Ovary (tissue), 9 donors: ENCODE results near the gene RGS1. TPM values are rescaled to one million over a fixed set of nuclear protein-coding genes. Genes with fewer than 3 reads are reported as not detected.

Source experiments
- DNase-seq, 5 donors: peaks; one replicate each; pipeline ENCODE4 v3.0.0-alpha.2; 2019 to 2020
- H3K27ac ChIP-seq, 2 donors: fragments of 200-600 bp; one replicate each; pipeline versions ENCODE4 v1.5.1 to v1.8.0; 2019 to 2022
- H3K27me3 ChIP-seq: fragments of 200-600 bp; one replicate; pipeline ENCODE4 v1.8.0; 2022
- H3K36me3 ChIP-seq: fragments of 200-600 bp; sonication (generic); one replicate; pipeline ENCODE4 v1.5.1; 2019
- H3K4me1 ChIP-seq: one replicate; pipeline ENCODE4 v1.8.1; 2013; ENCODE audit warnings: mild to moderate bottlenecking, moderate library complexity; ENCODE audit not compliant: insufficient read depth
- H3K4me3 ChIP-seq: fragments of 200-600 bp; sonication (generic); one replicate; pipeline ENCODE4 v1.5.1; 2017
- H3K9me3 ChIP-seq, 2 donors: fragments of 200-600 bp in 1 of 2; sonication (generic) in 1 of 2; one replicate each; pipeline versions ENCODE4 v1.5.1 to v1.8.1; 2013 to 2019; ENCODE audit warnings: mild to moderate bottlenecking in 1 of 2, moderate library complexity in 1 of 2
- CTCF ChIP-seq, 3 donors: fragments of 450-650 bp in 2 of 3; fragments of 200-600 bp in 1 of 3; IDR thresholded peaks; one replicate each; pipeline versions ENCODE4 v1.5.1 to v1.8.0; 2016 to 2022; ENCODE audit warnings: antibody characterized with exemption in 3 of 3, mild to moderate bottlenecking in 1 of 3
- EP300 ChIP-seq: sonication (generic); formaldehyde crosslinking; IDR thresholded peaks from one replicate; pipeline ENCODE4 v1.6.1; 2017; ENCODE audit warnings: antibody characterized with exemption
- POLR2A ChIP-seq: fragments of 450-650 bp; IDR thresholded peaks from one replicate; pipeline ENCODE4 v1.6.1; 2017; ENCODE audit warnings: antibody characterized with exemption, mild to moderate bottlenecking, moderate library complexity
- WGBS, 3 donors: extraction: QIAGEN DNeasy Blood & Tissue Kit in 1 of 3; methylation state at CpG; one replicate each; pipeline versions ENCODE4 v1.1.5 to v1.1.7; 2013 to 2017; 5-methylcytosine and 5-hydroxymethylcytosine counted together
- intact Hi-C, 4 donors: fragments of 100-400 bp; cut with DNase I; formaldehyde crosslinking; loops; one replicate each; pipeline versions ENCODE4 v1.11.0 to v1.15.1; 2022 to 2023
- polyA plus RNA-seq, 2 donors: library from polyadenylated mRNA; stranded (reverse); fragments of 200-250 nt in 1 of 2; fragments of 350-450 nt in 1 of 2; fragmentation: Illumina TruSeq in 1 of 2; extraction: RNeasy Lipid Tissue Mini Kit (QIAGEN cat#74804) in 1 of 2; gene quantifications; one replicate each; pipeline ENCODE4 v1.2.3, GENCODE V29; 2013 to 2014
- total RNA-seq, 7 donors: library from RNA; depleted of rRNA in 2 of 7; stranded (reverse); fragments of >200 nt in 2 of 7; fragmentation: NEBNext Ultra II Directional in 3 of 7; extraction: Animal tissue kit (Norgen Biotek cat#: 25700) in 3 of 7; gene quantifications; one replicate each; pipeline versions ENCODE4 v1.1.0 to v1.2.4, GENCODE V29; 2016 to 2023
- donor health status: DM: no; HTN: no; CAD: no; lungs with moderate emphysema.
- donor health status: DM: no; HTN: no; CAD: no.
- donor health status: Bipolar disorder and iron deficiency.
- donor health status: DM: yes; HTN: yes; CAD: no.
- donor health status: DM: no; HTN: no; CAD: no.
- donor health status: DM: yes; HTN: yes; CAD: no.

The RGS1 gene
- total and polyA plus RNA-seq, 9 donors = 7.5 to 129 (median 17.0) TPM

GRCh38 chr1:192620071-192620635 lies 44.6 kb downstream of the RGS1 start:
- TF ChIP-seq CTCF (IDR thresholded peaks at IDR 0.05) (no peak), EP300 (no peak), POLR2A (no peak)
- no peak for DNase-seq
- H3K27ac ChIP-seq = no peak overlapping the region
- H3K27me3 ChIP-seq = no peaks in the 10 kb centered on the region
- intact Hi-C loops = no loop called here
- H3K4me1 ChIP-seq = no peaks in the 10 kb centered on the region
- no peak overlapping the region for H3K4me3 ChIP-seq
- H3K9me3 ChIP-seq = no peaks in the 10 kb centered on the region
- H3K36me3 ChIP-seq = no peaks in the 10 kb centered on the region

GRCh38 chr1:192626366-192627179 lies 51.0 kb downstream of the RGS1 start:
- no peak overlapping the region for H3K4me3 ChIP-seq
- no peak for DNase-seq
- intact Hi-C loops = no loop called here
- no peaks in the 10 kb centered on the region for H3K36me3 ChIP-seq
- no peaks in the 10 kb centered on the region for H3K27me3 ChIP-seq
- WGBS, 3 donors = 51 to 62% (median 51%) methylated on average over 3 of the region's 3 CpGs
- no peaks in the 10 kb centered on the region for H3K4me1 ChIP-seq
- no peak for TF ChIP-seq POLR2A
- no peak for TF ChIP-seq EP300
- no peak for TF ChIP-seq CTCF (IDR thresholded peaks at IDR 0.05)
- no peaks in the 10 kb centered on the region for H3K9me3 ChIP-seq
- no peak overlapping the region for H3K27ac ChIP-seq

GRCh38 chr1:192627901-192628300 lies 52.3 kb downstream of the RGS1 start:
- Histone ChIP-seq H3K9me3 (no peaks in the 10 kb centered on the region), H3K27ac (no peak overlapping the region), H3K36me3 (no peaks in the 10 kb centered on the region), H3K4me3 (no peak overlapping the region), H3K27me3 (no peaks in the 10 kb centered on the region), H3K4me1 (no peaks in the 10 kb centered on the region)
- no peak for DNase-seq
- 87 to 88% (median 87%) methylated on average over 5 of the region's 5 CpGs for WGBS, 3 donors
- TF ChIP-seq POLR2A (no peak), EP300 (no peak), CTCF (IDR thresholded peaks at IDR 0.05) (no peak)
- intact Hi-C loops = no loop called here

GRCh38 chr1:192628396-192629057 lies 53.0 kb downstream of the RGS1 start:
- TF ChIP-seq CTCF (IDR thresholded peaks at IDR 0.05) (no peak), EP300 (no peak), POLR2A (no peak)
- intact Hi-C loops = no loop called here

More at GRCh38 chr1:192628396-192629057, 53.0 kb downstream of the RGS1 start:
- H3K9me3 ChIP-seq = no peaks in the 10 kb centered on the region
- no peaks in the 10 kb centered on the region for H3K4me1 ChIP-seq
- no peaks in the 10 kb centered on the region for H3K27me3 ChIP-seq
- no peak overlapping the region for H3K4me3 ChIP-seq
- H3K27ac ChIP-seq = no peak overlapping the region
- no peaks in the 10 kb centered on the region for H3K36me3 ChIP-seq
- no peak for DNase-seq
- WGBS, 3 donors = 95 to 97% (median 97%) methylated on average over 1 of the region's 1 CpG
